Fibroblast of lung (primary cell): ENCODE results near the gene C9orf72.

Source experiments
- EZH2 ChIP-seq: IDR thresholded peaks from 2 replicates; pipeline ENCODE4 v1.5.1; 2012; ENCODE audit warnings: low read length, control low read depth, mild to moderate bottlenecking; ENCODE audit errors: missing control alignments
- TF ChIP-seq, protein P1 (sequence below), 2 donors: IDR thresholded peaks in 1 of 2; conservative IDR thresholded peaks in 1 of 2; 1 replicate in 1 of 2; 2 replicates in 1 of 2; pipeline ENCODE4 v1.5.1; 2011 to 2012; ENCODE audit warnings: low read length in 2 of 2, control low read depth in 1 of 2, inconsistent platforms in 1 of 2, low read depth in 1 of 2, mild to moderate bottlenecking in 1 of 2

DNA sequence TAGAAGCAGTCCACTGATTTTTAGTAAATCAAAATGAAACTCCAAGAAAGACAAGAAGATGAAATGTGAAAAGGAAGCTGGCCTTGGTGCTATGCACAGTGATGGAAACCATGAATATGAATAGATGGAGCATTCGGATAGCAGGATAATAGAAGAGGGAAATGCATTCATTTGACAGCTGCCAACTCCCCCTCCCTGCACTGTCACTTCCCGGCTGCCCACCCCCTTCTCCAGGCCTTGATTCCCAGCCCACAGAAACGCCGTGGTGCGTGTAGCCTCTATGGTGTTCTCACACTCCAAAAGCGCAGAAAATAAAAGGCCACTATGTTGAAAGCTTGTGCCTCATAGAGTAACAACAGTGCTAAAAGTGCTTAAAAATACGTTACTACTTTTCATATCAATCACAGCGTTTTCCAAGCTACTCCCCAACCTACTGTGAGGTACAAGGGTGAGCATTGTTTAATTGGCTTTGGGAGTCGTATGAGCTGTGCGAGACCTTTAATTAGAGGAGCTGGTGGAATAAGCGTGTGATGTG is 75.3 kb downstream of the C9orf72 start:
- TF ChIP-seq, protein P1, sequence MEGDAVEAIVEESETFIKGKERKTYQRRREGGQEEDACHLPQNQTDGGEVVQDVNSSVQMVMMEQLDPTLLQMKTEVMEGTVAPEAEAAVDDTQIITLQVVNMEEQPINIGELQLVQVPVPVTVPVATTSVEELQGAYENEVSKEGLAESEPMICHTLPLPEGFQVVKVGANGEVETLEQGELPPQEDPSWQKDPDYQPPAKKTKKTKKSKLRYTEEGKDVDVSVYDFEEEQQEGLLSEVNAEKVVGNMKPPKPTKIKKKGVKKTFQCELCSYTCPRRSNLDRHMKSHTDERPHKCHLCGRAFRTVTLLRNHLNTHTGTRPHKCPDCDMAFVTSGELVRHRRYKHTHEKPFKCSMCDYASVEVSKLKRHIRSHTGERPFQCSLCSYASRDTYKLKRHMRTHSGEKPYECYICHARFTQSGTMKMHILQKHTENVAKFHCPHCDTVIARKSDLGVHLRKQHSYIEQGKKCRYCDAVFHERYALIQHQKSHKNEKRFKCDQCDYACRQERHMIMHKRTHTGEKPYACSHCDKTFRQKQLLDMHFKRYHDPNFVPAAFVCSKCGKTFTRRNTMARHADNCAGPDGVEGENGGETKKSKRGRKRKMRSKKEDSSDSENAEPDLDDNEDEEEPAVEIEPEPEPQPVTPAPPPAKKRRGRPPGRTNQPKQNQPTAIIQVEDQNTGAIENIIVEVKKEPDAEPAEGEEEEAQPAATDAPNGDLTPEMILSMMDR (conservative IDR thresholded peaks at IDR 0.05 in 1 of 2, IDR thresholded peaks at IDR 0.05 in 1 of 2; ENCODE audit: low read depth in 1 of 2, low read length in 2 of 2): no peak
- TF ChIP-seq EZH2: no peak
